NCI-H748 (cell line): ENCODE measurements around the gene TTI1.
"Not testable (repeated sequence)": the region's sequence is repeated elsewhere in the genome, so short reads cannot be mapped to it uniquely, and the experiment has no call there.

Experiments used
- DNase-seq: peaks from one replicate; lab custom pipeline; 2025; ENCODE audit not compliant: unreplicated experiment; lab: John Stamatoyannopoulos, UW

The TTI1 gene

DNA sequence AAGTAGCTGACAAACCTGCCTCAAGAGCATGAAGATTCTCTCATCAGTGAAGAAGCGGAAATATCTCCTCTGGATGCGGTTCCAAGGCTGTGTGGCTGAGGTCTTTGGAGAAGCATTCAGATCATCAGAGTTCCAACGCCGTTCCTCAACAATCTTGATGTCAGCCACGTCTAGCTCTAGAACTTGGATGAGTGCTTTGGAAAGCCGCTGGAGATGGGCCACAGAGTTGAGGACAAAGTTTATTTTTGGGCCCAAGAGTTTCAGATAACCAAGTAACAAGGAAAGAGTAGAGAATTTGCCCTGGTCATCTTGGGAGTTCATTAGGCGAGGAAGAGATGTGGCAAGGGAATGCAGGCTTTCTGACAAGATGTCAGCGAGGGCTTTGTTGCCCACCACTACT is 20.9 kb downstream of the TTI1 start:
- DNase-seq, result no peak

DNA sequence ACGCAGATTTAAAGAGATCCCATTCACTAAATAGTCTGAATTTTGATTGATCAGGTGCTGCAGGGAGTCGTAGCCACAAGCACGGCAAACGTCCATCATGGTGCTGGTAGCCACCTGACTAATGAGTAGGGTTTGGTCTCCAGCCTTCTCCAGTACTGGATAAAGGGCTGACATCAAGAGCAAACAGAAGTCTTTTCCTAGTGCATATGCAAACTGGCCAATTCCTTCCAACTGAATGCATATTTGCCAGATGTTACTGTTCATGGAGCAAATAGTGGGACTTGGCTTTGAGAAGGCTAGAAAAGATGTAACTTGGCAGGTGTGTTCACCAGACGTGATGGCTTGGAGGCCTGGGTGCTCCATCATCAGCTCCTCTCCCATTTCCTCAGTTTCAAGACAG is 21.6 kb downstream of the TTI1 start:
- DNase-seq, result no peak

DNA sequence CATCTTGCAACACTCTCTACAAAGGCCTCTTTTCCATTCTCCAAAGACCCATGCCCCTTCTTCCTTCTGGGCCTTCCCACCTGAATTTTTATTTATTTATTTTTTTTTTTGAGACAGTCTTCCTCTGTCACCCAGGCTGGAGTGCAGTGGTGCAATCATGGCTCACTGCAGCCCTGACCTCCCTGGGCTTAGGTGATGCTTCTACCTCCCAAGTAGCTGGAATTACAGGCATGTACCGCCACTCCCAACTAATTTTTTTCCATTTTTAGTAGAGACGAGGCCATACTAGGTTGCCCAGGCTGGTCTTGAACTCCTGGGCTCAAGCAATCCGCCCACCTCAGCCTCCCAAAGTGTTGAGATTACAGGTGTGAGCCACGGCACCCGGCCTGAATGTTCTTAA is 23.8 kb downstream of the TTI1 start:
- not testable (repeated sequence) for DNase-seq

DNA sequence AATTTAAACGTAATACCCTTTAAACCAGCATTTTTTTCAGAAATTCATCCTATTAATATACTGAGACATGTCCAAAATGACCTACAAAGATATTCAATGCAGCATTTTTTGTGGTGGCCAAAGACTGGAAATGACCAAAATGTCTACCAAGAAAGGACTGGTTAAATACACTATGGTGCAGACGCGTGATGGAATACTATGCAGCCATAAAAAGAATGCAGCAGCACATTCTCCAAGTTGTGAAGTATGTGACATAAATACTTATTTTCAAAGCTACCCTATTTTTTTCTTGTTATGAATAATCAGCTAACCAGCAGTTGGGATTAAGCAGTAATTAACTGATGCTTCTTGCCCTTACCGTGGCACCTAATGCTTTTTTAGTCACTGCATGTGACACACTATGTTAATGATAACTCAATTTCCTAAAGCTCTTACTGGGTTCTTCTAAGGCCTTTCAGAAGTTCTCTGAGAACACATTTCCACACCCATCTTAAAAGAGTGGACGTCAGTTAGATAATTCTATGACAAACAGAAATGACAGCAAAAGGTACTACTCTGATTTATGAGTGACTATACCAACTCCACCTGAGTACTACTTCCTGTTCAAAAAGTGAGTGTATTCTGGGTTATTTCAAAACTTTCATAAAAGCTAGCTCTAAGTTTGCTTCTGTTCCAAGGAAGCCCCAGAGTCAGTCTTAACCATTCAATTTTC is 24.9 kb downstream of the TTI1 start:
- no peak for DNase-seq

DNA sequence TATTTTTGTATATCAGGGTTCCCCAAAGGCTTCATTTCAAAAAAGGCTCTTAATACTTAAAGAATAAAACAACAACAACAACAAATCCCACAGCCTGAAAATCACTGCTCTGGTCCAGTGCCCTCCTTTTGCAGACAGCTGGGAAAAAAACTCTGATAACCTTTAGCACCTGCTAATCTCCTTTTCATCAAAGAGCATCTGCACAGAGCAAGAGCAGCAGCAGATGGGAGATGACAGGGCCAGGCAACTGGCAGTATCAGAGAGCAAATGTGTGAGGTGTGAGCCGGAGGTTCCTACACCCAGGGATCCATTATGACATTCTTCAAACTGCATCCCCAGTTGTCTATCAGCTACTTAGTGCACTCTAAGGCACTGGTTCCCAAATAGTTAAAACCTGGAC is 25.7 kb downstream of the TTI1 start:
- no peak for DNase-seq

DNA sequence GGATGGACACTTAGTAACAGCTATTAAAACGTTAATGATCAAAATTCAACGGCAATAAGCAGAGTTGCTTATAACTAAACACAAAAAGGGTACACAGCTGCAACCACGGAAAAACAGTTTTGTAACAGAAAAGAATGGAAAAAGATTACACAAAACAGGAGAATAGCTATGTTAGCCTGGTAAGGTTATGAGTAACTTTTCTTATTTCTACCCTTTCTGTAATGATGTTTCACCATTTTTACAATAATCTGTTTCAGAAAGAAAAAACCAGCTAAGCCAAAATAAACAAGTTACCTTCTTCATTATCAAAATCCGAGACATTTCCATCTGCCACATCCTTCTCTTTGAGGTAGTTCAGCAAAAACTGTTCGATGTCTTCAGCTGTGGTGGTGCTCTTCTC is 27.4 kb downstream of the TTI1 start:
- DNase-seq, result no peak

DNA sequence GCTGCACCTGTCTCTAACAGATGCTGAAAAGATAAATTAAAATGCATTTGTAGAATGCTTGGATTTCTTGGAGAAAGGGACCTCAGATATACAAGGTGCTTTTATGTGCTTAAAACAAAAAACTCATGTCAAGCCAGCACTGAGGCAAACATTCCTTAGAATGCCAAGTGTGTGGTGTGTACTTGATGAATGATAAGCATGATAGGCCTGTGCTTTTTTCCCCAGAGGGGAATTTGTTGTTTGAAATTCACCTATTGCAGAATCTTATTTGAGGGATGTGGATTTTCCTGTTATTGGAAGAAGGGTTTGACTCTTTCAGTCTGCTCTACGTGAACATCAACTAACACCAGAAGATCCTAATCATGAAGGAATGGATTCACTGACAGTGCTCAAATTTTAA is 28.8 kb downstream of the TTI1 start:
- no peak for DNase-seq

DNA sequence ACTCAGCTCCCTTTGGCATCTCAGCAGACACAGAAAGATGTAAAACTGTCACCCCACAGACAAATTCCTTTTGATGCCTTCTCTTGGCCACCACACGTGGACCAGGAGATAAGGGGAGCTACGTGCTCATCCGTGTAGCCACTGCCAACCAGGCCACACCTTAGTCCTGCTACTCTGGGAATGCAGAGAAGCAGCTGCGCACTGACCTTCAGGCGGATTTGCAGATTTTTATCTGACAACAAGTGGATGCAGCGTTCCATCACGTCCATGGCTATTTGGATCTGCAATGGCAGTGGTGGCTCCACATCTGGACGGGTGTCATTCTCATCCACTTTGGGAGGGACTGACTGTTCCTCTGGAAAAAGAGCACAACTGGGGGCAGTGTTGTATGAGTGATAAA is 30.8 kb downstream of the TTI1 start:
- no peak for DNase-seq

DNA sequence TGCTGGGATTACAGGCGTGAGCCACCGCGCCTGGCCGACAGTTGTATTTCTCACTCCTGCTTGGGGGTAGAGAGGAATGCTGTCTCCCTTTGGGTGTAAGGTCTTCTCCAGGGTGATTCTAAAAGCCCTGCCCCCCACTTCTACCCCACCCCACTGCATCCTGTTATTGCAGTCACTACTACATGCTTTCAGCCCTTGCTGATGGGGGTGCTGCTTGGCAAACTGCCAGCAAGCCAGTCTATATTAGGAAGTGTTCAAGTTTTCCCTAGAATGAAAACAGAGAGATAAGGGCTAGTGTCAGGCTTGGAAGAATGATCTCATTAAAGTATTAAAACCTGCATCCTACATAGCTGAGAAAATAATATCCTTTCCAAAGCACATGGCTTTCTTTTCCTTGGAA is 31.3 kb downstream of the TTI1 start:
- DNase-seq, result no peak

DNA sequence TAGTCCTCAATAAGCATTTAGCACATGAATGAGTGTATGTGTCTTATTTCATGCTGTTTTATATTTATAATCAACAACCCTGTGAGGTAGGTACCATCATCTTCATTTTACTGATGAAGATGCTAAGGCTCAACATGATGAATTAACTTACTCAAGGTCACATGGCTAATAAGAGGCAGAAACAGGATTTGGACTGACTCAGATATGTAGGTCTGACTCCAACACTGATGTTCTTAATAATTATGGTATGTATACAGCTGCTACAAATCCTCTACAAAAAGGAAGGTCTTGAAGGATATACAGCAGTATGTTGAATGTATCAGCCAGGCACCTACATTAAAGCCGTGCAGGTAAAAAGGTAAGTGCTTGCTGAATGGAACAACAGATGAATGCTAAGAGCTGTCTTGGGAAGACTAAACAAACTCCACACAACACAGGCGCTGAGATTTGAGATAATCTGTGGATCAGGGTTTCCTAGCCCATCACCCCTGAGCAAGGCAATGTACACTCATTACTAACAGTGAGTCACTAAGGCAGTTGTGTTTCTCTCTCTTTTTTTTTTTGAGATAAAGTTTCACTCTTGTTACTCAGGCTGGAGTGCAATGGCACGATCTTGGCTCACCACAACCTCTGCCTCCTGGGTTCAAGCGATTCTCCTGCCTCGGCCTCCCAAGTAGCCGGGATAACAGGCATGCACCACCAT is 31.9 kb downstream of the TTI1 start:
- no peak for DNase-seq

DNA sequence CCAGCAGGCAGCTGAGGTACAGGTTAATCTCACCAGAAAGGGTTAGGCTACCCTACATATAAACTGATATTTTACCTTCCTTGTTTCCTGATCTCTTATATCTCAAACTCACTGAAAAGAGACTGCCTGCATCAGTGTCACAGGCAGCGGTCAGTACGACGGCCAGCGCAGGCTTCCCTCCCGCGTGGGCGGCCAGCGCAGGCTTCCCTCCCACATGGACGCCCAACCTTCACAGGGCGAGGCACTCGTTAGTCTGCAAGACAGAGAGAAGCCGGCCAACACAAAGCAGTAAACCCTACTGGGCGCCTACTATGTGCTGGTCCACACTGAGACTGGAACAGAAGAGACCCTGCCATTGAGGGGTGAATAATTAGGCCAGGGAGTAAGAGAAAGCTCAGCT is 33.0 kb downstream of the TTI1 start:
- DNase-seq, result no peak

DNA sequence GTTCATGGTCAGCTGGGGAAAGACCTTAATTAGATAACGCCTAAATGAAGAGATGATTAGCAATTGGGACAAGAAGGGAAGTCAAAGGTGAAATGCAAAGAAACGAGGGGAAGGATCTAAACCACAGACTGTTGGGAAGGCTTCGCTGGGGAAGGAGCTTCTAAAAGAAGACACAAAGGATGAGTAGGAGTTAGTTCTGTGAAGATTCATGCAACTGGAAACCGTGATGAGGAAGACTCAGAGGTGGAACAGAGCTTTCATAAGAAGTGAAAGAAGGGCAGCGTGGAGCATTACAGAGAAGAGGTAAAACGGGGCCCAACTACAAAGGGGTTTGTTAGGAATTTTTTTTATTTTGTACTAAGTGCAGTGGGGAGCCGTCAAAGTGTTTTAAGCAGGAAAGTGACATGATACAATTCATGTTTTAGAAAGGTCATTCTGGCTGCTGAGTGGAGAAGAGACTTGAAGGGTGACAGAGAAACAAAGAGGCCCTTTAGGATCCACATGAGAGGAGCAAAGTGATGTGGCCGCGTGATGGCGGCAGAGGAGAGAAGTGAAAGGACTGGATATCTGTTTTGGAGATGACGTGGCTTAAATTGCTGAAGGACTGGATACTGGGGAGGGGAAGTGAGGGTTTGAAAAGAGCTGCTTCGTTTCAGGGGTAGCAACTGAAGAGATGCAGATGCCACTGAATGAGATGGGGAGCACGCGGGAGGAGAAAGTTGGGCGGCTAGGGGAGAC is 33.6 kb downstream of the TTI1 start:
- no peak for DNase-seq

DNA sequence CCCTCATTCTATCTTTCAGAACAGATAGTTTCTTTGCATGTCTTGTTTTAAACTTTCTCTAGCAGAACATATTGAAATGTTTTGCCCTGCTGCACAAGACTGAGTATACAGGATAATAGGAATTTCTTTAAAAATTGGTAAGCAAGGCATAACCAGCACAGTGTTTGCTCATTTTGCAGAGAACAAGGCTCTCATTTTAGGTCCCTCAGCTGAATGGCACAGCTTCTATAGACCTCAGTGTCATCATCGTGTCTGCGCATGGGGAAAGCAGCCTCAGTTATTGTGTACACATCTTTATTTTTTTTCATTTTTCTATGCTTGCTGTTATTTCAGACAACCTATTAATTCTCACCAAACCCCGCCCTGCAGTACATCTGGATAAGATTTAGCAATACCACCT is 35.7 kb downstream of the TTI1 start:
- DNase-seq, result no peak

DNA sequence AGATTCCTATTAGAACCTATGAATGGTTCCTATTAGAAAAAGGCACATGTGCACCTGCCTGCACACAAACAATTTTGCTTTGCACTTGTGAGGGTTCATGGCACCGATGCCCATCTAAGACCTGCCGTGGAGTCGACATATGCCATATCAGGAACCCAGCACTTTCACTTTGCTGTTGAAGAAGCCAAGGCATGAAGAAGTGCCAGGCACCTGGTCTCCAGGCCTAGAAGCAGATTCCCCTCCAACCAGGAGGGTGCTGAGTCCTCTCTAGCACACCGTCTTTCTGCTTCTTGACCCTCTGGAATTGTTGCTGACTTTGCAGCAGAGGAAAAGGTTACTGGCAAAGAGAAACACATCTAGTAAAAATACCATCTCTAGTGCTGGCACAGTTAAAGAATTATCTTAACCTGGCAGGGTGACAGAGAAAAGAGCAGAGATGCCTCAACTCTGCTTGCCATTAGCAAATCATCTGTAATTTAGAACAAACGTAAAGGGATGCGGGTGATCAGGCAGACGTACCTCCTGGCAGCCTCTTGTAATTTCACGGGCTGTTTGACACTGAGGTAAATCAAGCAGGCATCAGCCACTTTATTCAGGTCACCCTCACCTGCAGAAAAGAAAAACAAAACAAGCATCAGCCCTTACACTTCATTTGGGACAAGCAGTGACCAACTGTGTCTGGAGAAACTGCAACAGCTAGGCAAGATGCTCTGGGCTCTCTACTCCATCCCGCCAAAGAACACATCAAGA is 37.2 kb downstream of the TTI1 start:
- no peak for DNase-seq

DNA sequence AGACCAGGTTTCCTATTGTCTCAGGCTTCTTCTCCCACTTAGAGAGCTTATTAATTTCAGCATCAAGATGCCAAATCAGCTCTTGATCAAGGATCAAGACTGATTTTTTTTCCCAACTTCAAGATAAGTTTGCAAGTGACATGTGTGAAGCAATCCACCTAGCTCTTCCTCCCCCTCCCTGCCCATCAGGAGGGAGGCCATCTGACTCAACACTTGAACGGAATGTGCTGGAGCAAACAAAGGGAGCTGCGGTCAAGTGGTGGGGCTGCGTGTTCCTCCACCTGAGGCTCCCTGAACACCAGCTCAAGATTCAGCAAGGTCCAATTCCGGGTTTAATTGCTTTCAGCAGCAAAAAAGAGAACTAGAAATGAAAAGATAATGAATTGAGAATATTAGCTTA is 38.7 kb downstream of the TTI1 start:
- no peak for DNase-seq

DNA sequence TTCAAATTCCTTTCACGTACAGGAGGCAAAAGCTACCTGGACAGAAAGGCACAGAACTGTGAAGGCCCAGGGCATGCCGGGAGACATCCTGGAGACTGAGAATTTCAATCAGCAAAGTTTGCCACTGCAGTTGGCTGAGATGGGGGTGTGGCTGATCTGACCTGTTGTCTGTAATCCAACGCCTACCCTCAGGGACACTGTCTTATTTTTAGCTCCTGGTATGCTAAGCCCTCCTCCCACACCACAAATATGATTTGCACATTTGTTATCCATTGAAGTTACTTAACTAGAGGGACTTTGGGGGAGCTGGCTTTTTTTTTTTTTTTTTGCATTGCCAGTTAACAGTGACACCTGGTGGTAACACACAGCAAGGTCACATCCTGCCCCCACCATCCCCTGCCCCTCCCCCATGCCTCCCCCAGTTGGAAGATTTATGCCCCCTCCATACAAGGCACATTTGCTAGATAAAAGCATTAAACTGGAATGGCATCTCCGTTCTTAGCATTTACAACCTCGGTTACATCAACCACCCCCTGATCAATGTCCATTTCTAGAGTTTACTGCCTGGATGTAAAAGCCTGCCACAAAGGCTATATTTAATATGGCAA is 40.4 kb downstream of the TTI1 start:
- peak; percentile 18 for DNase-seq

DNA sequence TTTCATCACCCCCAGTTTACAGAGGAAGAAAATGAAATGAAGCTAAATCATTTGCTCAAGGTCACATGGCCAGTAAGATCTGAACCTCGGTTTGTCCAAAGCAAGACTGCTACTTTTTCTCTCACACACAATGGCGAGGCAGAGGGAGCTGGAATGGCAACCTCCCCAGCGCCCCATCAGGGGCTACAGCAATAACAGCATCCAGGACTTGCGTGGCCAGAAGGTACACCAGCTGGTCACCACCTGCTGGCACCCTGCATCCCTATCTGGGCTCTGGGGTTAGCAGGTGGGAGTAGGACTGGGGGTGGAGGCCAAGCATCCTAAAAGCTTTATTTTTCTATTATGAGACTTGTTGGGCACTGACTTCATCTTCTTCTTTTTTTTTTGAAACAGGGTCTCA is 41.3 kb downstream of the TTI1 start:
- no peak for DNase-seq

DNA sequence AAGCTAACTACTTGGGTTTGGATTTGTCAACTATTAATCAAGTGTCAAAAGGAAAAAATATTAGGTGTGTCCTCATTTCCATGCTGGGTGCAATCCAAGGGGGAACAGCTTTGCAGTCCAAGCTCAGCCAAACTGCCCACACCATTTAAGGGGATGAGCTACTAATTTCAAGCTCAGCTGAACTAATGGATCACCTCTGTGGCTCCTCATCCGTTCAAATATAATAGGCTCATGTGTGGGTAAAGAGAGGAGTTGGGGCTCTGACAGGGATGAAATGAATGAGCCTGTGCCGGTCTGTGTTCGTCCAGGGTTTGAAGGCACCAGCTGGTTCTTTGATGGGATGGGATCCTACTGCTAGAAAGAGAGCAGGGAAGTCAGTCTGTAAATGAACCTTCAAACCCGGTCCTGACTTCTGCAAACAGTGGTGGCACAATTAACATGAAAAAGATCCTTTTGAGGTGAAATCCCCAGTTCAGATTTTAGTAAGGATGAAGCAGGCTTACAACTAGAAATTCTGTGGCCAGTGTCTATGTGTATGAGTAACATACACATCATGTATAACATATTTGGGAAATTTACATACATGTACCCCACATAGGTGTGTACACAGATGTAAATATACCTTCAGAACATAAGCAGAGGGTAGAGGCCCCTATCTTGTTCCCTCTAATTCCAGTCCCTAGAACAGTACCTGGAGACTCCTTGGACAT is 41.9 kb downstream of the TTI1 start:
- no peak for DNase-seq

DNA sequence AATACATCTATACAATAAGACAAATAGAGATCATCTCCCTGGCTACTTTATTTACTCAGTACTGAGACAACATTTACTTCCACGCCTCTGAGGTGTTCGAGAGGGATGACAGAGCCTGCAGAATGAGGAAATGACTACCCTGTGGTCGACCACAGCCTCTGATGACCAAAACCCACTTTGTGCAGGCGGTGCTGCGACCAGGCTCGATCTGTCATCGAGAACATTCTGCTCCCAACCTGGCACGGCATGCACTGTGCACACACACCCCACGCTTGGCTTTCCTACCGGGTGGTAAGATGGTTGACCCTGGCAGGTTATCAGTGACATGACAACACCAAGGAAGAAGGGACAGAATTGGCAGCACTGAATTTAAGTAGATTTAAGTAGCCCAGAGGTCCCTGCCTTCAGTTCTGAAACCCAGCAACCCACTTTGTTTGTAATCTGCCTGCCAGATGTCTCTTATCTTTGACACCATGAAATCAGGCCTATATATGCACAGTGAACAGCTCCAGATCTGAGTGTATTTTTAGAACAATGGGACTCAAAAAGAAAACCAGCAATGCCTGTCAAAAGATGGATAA is 42.6 kb downstream of the TTI1 start:
- DNase-seq, result no peak

DNA sequence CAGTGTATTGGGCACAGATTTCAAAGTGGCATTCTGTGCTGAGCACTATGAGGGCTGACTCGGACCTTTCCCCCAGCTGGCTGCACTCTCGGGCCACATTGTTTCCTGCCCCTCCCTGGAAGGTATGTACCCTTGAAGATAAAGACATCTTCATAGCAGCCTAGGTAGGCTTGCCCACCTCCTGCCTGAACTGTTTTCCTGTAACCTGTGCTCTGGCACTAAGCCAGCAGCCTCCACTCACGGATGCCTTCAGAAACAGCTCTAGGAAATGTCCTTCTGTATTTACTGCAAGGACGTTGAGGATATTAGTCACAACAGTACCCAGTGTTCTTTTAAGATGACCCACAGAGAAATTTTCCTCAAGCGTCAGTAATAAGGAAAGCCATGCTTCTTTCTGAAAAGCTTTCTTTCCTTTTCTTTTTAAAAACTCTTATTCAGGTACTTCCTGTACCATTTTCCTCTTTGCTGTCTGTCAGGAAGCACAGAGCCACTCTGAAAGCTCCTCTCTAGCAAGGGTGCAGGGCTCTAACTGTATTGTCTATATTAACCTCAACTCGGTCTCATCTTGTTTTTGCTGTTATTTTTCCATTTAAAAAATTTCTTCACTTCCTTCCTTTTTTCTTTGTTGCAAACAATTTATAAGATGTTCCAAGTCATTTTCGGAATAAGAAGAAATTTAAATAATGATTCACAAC is 43.5 kb downstream of the TTI1 start:
- DNase-seq, result no peak
